Fibroblast of lung (primary cell): ENCODE measurements around the gene DOK5. TPM values are rescaled to one million over a fixed set of nuclear protein-coding genes. Genes with fewer than 3 reads are reported as not detected.

Experiments used
- DNase-seq, 2 donors: peaks; one replicate each; pipeline versions ENCODE4 v3.0.0 to v3.0.0-alpha.2; 2010; ENCODE audit warnings: low read depth in 2 of 2
- H2AFZ ChIP-seq: 2 replicates; pipeline ENCODE4 v1.5.1; 2012; ENCODE audit warnings: low read length, control low read depth, inconsistent platforms
- H3K27ac ChIP-seq: 2 replicates; pipeline ENCODE4 v1.5.1; 2011; ENCODE audit warnings: low read length, control low read depth; ENCODE audit not compliant: insufficient read depth
- H3K27me3 ChIP-seq: 2 replicates; pipeline ENCODE4 v1.5.1; 2011; ENCODE audit warnings: mild to moderate bottlenecking, low read length; ENCODE audit not compliant: control insufficient read depth, insufficient read depth
- H3K36me3 ChIP-seq: 2 replicates; pipeline ENCODE4 v1.5.1; 2011; ENCODE audit warnings: low read length; ENCODE audit not compliant: control insufficient read depth, insufficient read depth
- H3K4me1 ChIP-seq: 2 replicates; pipeline ENCODE4 v1.5.1; 2011; ENCODE audit warnings: low read length; ENCODE audit not compliant: control insufficient read depth, insufficient read depth; ENCODE audit errors: extremely low read depth
- H3K4me2 ChIP-seq: 2 replicates; pipeline ENCODE4 v1.5.1; 2011; ENCODE audit warnings: low read length, control low read depth; ENCODE audit not compliant: insufficient read depth; ENCODE audit errors: extremely low read depth
- H3K4me3 ChIP-seq, 4 experiments: fragments of 200-600 bp in 1 of 4; sonication (generic) in 1 of 4; replicated peaks in 1 of 4; 2 replicates each; pipeline ENCODE4 v1.5.1; 2011 to 2016; ENCODE audit warnings: low read length in 4 of 4, low read depth in 3 of 4, mild to moderate bottlenecking in 3 of 4, control low read depth in 2 of 4, inconsistent platforms in 1 of 4, mixed read lengths in 1 of 4; ENCODE audit not compliant: insufficient read depth in 1 of 4; ENCODE audit errors: control extremely low read depth in 1 of 4
- H3K79me2 ChIP-seq: 2 replicates; pipeline ENCODE4 v1.5.1; 2012; ENCODE audit warnings: mild to moderate bottlenecking, low read length, inconsistent platforms; ENCODE audit not compliant: control insufficient read depth, insufficient read depth
- H3K9ac ChIP-seq: 2 replicates; pipeline ENCODE4 v1.5.1; 2011; ENCODE audit warnings: mild to moderate bottlenecking, low read length, control low read depth; ENCODE audit not compliant: insufficient read depth
- H3K9me3 ChIP-seq: 2 replicates; pipeline ENCODE4 v1.5.1; 2012; ENCODE audit warnings: low read depth, low read length; ENCODE audit not compliant: control insufficient read depth, insufficient read depth
- H4K20me1 ChIP-seq: 2 replicates; pipeline ENCODE4 v1.5.1; 2011; ENCODE audit warnings: low read length; ENCODE audit not compliant: control insufficient read depth, insufficient read depth; ENCODE audit errors: extremely low read depth
- EZH2 ChIP-seq: IDR thresholded peaks from 2 replicates; pipeline ENCODE4 v1.5.1; 2012; ENCODE audit warnings: low read length, control low read depth, mild to moderate bottlenecking; ENCODE audit errors: missing control alignments
- polyA plus RNA-seq, 2 donors: library from polyadenylated mRNA; depleted of rRNA in 1 of 2; stranded (reverse) in 1 of 2; unstranded in 1 of 2; fragments of >200 nt; gene quantifications; 2 replicates each; pipeline ENCODE4 v1.2.1, GENCODE V29; 2011 to 2012; ENCODE audit warnings: missing spikeins in 1 of 2
- total RNA-seq: library from RNA; depleted of rRNA; stranded (reverse); fragments of >200 nt; gene quantifications from 2 replicates; pipeline ENCODE4 v1.2.1, GENCODE V29; 2014
- TF ChIP-seq, protein P1 (sequence below), 2 donors: IDR thresholded peaks in 1 of 2; conservative IDR thresholded peaks in 1 of 2; 1 replicate in 1 of 2; 2 replicates in 1 of 2; pipeline ENCODE4 v1.5.1; 2011 to 2012; ENCODE audit warnings: low read length in 2 of 2, control low read depth in 1 of 2, inconsistent platforms in 1 of 2, low read depth in 1 of 2, mild to moderate bottlenecking in 1 of 2

DOK5 gene
- total and polyA plus RNA-seq, 2 donors (not counting 1 experiment from before 2014, with no cell fraction given): 13.5 to 19.2 TPM

DNA sequence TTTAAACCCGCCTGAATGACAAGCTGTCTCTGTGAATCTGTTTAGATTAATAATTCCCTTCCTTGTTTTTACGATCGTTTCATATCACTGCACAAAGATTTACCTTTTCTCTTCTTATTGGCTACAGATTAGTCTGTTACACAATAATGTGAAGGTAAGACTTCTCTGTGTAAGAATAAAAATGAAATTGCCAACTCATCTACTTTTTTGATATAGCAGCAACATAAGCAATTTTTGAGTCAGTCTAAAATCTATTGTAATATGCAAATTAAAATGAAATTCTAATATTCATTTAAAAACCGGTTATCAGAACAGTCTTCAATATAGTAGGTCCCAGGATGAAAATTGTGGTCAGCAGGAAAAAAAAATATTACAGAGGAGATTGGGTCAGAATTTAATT is 155.2 kb downstream of the DOK5 start:
- Histone ChIP-seq H3K79me2 (no peaks in the 10 kb centered on the region), H3K4me2 (no peak overlapping the region), H4K20me1 (no peaks in the 10 kb centered on the region), H3K9ac (no peak overlapping the region), H3K27me3 (no peaks in the 10 kb centered on the region), H3K27ac (no peak overlapping the region), H2AFZ (no peak overlapping the region), H3K9me3 (no peaks in the 10 kb centered on the region), H3K4me1 (no peaks in the 10 kb centered on the region), H3K4me3 (no peak overlapping the region), H3K36me3 (no peaks in the 10 kb centered on the region)
- TF ChIP-seq, protein P1, sequence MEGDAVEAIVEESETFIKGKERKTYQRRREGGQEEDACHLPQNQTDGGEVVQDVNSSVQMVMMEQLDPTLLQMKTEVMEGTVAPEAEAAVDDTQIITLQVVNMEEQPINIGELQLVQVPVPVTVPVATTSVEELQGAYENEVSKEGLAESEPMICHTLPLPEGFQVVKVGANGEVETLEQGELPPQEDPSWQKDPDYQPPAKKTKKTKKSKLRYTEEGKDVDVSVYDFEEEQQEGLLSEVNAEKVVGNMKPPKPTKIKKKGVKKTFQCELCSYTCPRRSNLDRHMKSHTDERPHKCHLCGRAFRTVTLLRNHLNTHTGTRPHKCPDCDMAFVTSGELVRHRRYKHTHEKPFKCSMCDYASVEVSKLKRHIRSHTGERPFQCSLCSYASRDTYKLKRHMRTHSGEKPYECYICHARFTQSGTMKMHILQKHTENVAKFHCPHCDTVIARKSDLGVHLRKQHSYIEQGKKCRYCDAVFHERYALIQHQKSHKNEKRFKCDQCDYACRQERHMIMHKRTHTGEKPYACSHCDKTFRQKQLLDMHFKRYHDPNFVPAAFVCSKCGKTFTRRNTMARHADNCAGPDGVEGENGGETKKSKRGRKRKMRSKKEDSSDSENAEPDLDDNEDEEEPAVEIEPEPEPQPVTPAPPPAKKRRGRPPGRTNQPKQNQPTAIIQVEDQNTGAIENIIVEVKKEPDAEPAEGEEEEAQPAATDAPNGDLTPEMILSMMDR (conservative IDR thresholded peaks at IDR 0.05 in 1 of 2, IDR thresholded peaks at IDR 0.05 in 1 of 2; ENCODE audit: low read depth in 1 of 2, low read length in 2 of 2): no peak
- no peak for TF ChIP-seq EZH2
- DNase-seq: no peak

DNA sequence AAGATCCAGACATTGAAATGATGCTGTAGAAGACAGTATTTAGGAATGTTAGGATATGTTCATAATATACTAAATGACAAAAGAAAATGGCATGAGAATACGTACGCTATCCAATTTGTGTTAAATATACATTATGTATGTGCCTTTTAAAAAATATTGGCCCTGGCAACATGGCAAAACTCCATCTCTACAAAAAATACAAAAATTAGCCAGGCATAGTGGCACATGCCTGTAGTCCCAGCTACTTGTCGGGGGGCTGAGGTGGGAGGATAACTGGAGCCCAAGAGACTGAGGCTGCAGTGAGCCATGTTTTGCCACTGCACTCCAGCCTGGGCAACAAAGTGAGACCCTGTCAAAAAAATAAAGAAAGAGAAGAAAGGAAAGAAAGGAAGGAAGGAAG is 155.7 kb downstream of the DOK5 start:
- TF ChIP-seq EZH2: no peak
- TF ChIP-seq, protein P1 (conservative IDR thresholded peaks at IDR 0.05 in 1 of 2, IDR thresholded peaks at IDR 0.05 in 1 of 2; ENCODE audit: low read depth in 1 of 2, low read length in 2 of 2): no peak

DNA sequence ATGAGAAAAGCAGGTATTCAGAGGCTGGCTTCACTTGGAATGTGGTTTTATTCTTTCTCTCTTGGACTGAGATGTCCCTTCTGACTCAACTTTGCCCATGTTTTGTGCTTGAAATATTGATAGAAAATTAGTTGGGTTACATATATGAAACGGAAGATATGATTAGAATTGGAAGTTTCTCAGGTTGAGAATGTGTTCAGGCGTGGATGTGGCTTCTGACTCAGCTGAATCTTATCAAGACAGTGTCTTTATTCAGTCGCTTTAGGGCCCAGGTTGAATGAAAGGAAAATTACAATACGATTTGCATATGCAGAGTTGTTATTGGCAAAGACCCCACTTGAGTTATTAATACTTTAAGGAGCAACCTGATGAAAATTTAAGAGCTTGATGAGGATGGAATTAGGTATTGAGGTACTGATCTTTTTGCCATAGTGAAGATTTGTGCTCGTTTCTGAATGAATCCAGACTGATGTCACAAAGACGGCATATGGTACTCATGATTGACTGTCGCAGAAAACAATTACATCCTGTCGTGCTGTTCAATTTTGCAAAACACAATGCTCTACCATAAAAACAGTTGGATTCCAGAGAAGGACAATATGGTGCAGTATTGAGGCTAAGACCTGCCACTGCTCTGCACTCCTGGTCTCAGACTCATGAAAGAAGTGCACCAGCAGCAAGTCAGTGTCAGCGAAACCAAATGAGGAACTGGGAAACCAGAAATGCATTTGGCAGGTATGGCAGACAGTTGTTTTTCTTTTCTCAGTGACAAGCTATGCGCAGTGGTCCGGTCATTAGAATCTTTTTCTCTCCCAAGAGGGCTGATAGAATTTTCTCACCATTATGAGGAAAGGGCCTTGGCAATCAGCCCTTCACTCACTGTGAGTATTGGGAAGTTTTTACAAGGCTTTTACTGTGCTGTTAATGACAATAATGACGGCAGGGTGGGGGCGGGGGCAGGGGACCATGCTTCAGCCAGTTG is 158.3 kb downstream of the DOK5 start:
- Histone ChIP-seq H4K20me1 (no peaks in the 10 kb centered on the region), H3K9me3 (no peaks in the 10 kb centered on the region), H3K9ac (no peak overlapping the region), H3K27me3 (no peaks in the 10 kb centered on the region), H2AFZ (no peak overlapping the region), H3K4me3 (no peak overlapping the region), H3K4me2 (no peak overlapping the region), H3K27ac (no peak overlapping the region), H3K36me3 (no peaks in the 10 kb centered on the region), H3K79me2 (no peaks in the 10 kb centered on the region), H3K4me1 (no peaks in the 10 kb centered on the region)
- TF ChIP-seq, protein P1 (conservative IDR thresholded peaks at IDR 0.05 in 1 of 2, IDR thresholded peaks at IDR 0.05 in 1 of 2; ENCODE audit: low read depth in 1 of 2, low read length in 2 of 2): no peak
- TF ChIP-seq EZH2: no peak
- DNase-seq: no peak

More for the DNA sequence above, 155.7 kb downstream of the DOK5 start:
- Histone ChIP-seq H3K4me1 (no peaks in the 10 kb centered on the region), H3K4me3 (no peak overlapping the region), H3K27ac (no peak overlapping the region), H3K36me3 (no peaks in the 10 kb centered on the region), H2AFZ (no peak overlapping the region), H3K79me2 (no peaks in the 10 kb centered on the region), H3K9me3 (no peaks in the 10 kb centered on the region), H3K9ac (no peak overlapping the region), H4K20me1 (no peaks in the 10 kb centered on the region), H3K27me3 (no peaks in the 10 kb centered on the region), H3K4me2 (no peak overlapping the region)
- DNase-seq: no peak
